HUES6 (cell line): ENCODE measurements around the gene AKTIP.
"Not testable (repeated sequence)": the region's sequence is repeated elsewhere in the genome, so short reads cannot be mapped to it uniquely, and the experiment has no call there.

Experiments used
- H3K27ac ChIP-seq: 2 replicates; pipeline ENCODE4 v1.7.0; 2013; ENCODE audit warnings: low read depth, mild to moderate bottlenecking, low read length, inconsistent platforms
- H3K27me3 ChIP-seq: 2 replicates; pipeline ENCODE4 v1.6.1; 2013; ENCODE audit warnings: low read length; ENCODE audit not compliant: control insufficient read depth, insufficient read depth
- H3K36me3 ChIP-seq: 2 replicates; pipeline ENCODE4 v1.6.1; 2013; ENCODE audit warnings: low read length; ENCODE audit not compliant: control insufficient read depth, insufficient read depth
- H3K4me1 ChIP-seq: 2 replicates; pipeline ENCODE4 v1.6.1; 2013; ENCODE audit warnings: low read length; ENCODE audit not compliant: control insufficient read depth, insufficient read depth
- H3K4me3 ChIP-seq: 2 replicates; pipeline ENCODE4 v1.5.1; 2013; ENCODE audit warnings: low read depth, low read length
- H3K9ac ChIP-seq: one replicate; pipeline ENCODE4 v1.6.1; 2013; ENCODE audit warnings: mild to moderate bottlenecking, low read length
- H3K9me3 ChIP-seq: 2 replicates; pipeline ENCODE4 v1.6.1; 2013; ENCODE audit warnings: low read depth, low read length; ENCODE audit not compliant: control insufficient read depth, insufficient read depth

AKTIP gene

GRCh38 chr16:53515259-53515658, 12.2 kb upstream of the AKTIP start:
- H3K9ac ChIP-seq, result no peak overlapping the region
- no peak overlapping the region for H3K27ac ChIP-seq
- H3K27me3 ChIP-seq, result no peaks in the 10 kb centered on the region
- peaks cover under 1% of the 10 kb centered on the region; the same call in 1 of the 2 replicates for H3K4me1 ChIP-seq
- H3K9me3 ChIP-seq, result peaks cover 18% of the 10 kb centered on the region
- no peak overlapping the region for H3K4me3 ChIP-seq
- H3K36me3 ChIP-seq, result no peaks in the 10 kb centered on the region

DNA sequence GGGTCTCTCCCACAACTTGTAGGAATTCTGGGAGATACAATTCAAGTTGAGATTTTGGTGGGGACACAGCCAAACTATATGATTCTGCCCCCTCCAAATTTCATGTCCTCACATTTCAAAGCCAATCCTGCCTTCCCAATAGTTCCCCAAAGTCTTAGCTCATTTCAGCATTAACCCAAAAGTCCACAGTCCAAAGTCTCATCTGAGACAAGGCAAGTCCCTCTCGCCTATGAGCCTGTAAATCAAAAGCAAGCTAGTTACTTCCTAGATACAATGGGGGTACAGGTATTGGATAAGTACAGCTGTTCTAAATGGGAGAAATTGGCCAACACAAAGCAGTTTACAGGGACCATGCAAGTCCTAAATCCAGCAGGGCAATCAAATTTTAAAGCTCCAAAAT, 9.8 kb upstream of the AKTIP start:
- H3K4me1 ChIP-seq, H3K4me3 ChIP-seq, H3K27ac ChIP-seq, H3K36me3 ChIP-seq, H3K27me3 ChIP-seq, H3K9ac ChIP-seq: not testable (repeated sequence)
- H3K9me3 ChIP-seq, result peaks cover 18% of the 10 kb centered on the region

- Histone ChIP-seq H3K27me3 (no peaks in the 10 kb centered on the region), H3K4me1 (peaks cover 5% of the 10 kb centered on the region; the same call in 1 of the 2 replicates), H3K9ac (no peak overlapping the region), H3K27ac (no peak overlapping the region), H3K4me3 (no peak overlapping the region), H3K9me3 (peaks cover 18% of the 10 kb centered on the region), H3K36me3 (no peaks in the 10 kb centered on the region)
These were observed 8.6 kb upstream of the AKTIP start for GRCh38 chr16:53511403-53512280.

- Histone ChIP-seq H3K9me3 (peaks cover 18% of the 10 kb centered on the region), H3K27me3 (no peaks in the 10 kb centered on the region), H3K9ac (no peak overlapping the region), H3K4me1 (peaks cover 5% of the 10 kb centered on the region; the same call in 1 of the 2 replicates), H3K27ac (no peak overlapping the region), H3K4me3 (no peak overlapping the region), H3K36me3 (no peaks in the 10 kb centered on the region)
These were observed 8.0 kb upstream of the AKTIP start for GRCh38 chr16:53511084-53511402.

DNA sequence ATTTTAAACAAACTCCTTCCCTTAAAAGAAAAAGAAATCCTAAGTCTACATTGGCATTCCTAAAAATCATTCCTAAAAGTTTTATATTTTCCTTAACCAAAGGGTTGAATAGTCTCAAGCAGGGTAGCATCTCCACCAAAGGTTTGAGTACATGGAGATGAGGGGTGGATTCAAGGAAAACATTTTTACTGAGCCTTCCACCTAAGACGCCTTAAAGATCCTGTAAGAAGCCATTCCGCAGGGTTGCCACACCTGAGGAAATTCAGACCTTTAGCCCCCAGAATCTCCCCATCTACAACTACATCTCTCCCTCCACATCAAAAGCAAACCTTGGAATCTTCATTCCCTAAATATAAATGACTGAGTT, 7.7 kb upstream of the AKTIP start:
- Histone ChIP-seq H3K9me3 (peaks cover 18% of the 10 kb centered on the region), H3K4me3 (no peak overlapping the region), H3K27ac (no peak overlapping the region), H3K36me3 (no peaks in the 10 kb centered on the region), H3K9ac (no peak overlapping the region), H3K4me1 (peaks cover 5% of the 10 kb centered on the region; the same call in 1 of the 2 replicates), H3K27me3 (no peaks in the 10 kb centered on the region)

GRCh38 chr16:53509906-53510703, 7.1 kb upstream of the AKTIP start:
- peaks cover 15% of the 10 kb centered on the region for H3K9me3 ChIP-seq
- H3K36me3 ChIP-seq, result no peaks in the 10 kb centered on the region
- no peak overlapping the region for H3K9ac ChIP-seq
- H3K27me3 ChIP-seq, result no peaks in the 10 kb centered on the region
- H3K27ac ChIP-seq, result no peak overlapping the region
- peaks cover 5% of the 10 kb centered on the region; the same call in 1 of the 2 replicates for H3K4me1 ChIP-seq
- H3K4me3 ChIP-seq, result no peak overlapping the region

DNA sequence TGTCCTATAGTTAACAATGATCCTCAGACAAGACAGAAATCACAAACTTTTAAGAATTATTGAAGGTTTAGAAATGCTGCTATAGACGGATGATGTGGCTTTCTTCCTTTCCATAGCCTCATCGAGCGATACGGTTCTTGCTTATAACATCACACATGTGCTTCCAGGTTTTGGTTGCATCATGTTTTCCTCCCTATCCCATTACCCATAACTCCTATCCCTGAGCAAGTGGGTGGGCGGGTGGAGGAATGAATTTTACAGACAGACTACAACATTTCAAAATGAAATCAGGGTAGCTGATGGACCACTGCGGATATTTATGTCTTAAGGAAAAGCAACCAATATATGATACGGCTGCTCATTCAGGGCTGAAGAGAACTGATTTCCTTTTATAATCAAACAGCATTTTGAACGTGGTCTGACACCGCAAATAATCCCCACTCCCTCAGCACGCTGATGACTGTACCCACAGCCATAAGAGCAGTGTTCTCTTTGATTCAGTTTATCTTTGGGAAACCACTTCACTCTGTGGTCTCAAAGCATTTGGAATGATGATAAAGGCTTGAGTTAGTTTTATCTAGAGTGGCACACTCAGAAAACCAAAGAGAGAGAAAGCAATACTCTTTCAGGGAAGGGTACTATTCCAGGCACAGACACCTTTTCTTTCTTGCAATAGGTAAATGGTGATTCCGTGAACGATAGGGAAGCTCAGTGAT, 4.6 kb upstream of the AKTIP start:
- no peaks in the 10 kb centered on the region for H3K9me3 ChIP-seq
- no peaks in the 10 kb centered on the region for H3K36me3 ChIP-seq
- H3K4me1 ChIP-seq, result peaks cover 16% of the 10 kb centered on the region
- H3K27me3 ChIP-seq, result no peaks in the 10 kb centered on the region; the same call in 1 of the 2 replicates
- no peak overlapping the region for H3K4me3 ChIP-seq
- no peak overlapping the region for H3K27ac ChIP-seq
- H3K9ac ChIP-seq, result no peak overlapping the region

GRCh38 chr16:53506254-53506653, 3.2 kb upstream of the AKTIP start:
- Histone ChIP-seq H3K9me3 (no peaks in the 10 kb centered on the region), H3K27ac (no peak overlapping the region), H3K4me1 (peaks cover 24% of the 10 kb centered on the region), H3K36me3 (no peaks in the 10 kb centered on the region), H3K9ac (no peak overlapping the region), H3K27me3 (no peaks in the 10 kb centered on the region; the same call in 1 of the 2 replicates), H3K4me3 (no peak overlapping the region)

- no peak overlapping the region for H3K27ac ChIP-seq
- H3K4me3 ChIP-seq, result peak overlapping the region; percentile 82; the same call in 1 of the 2 replicates
- no peak overlapping the region for H3K9ac ChIP-seq
These were observed 1.7 kb upstream of the AKTIP start for GRCh38 chr16:53504665-53505064.

GRCh38 chr16:53503991-53504663, 1.1 kb upstream of the AKTIP start:
- Histone ChIP-seq H3K4me3 (peak overlapping the region; percentile 82), H3K36me3 (peaks cover 1% of the 10 kb centered on the region; the same call in 1 of the 2 replicates), H3K27ac (no peak overlapping the region), H3K4me1 (peaks cover 25% of the 10 kb centered on the region), H3K9ac (peak overlapping the region; percentile 64), H3K27me3 (no peaks in the 10 kb centered on the region; the same call in 1 of the 2 replicates), H3K9me3 (no peaks in the 10 kb centered on the region)

More at GRCh38 chr16:53504665-53505064, 1.7 kb upstream of the AKTIP start:
- Histone ChIP-seq H3K4me1 (peaks cover 25% of the 10 kb centered on the region), H3K27me3 (no peaks in the 10 kb centered on the region; the same call in 1 of the 2 replicates), H3K36me3 (no peaks in the 10 kb centered on the region), H3K9me3 (no peaks in the 10 kb centered on the region)
